ENCODE results near the gene SFMBT1. TPM values are rescaled to one million over a fixed set of nuclear protein-coding genes. Genes with fewer than 3 reads are reported as not detected.

SFMBT1 gene
- polyA plus RNA-seq, 3 donors, result 0.61 to 2.7 (median 0.91) TPM

DNA sequence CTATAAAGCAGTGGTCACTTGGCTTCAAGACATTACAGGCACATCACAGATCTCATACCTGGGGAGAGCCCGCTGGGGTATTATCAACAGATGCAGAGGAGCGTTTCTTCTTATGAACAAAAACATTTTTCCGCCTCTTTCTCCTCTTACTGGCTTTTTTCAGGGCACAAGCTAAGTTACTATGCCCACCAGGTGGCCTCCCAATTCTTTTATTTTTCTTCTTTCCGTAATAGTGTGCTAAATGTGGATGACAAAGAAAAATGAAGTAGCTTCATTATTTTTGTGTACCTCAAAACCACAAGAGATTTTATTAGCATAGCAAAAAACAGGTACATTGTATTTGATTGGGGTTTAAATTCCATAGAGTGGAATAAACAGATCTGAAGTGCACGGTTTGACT, 138.4 kb downstream of the SFMBT1 start:
- 100% methylated on average over 1 of the region's 5 CpGs for WGBS (ENCODE audit: insufficient coverage)
- intact Hi-C loops (cut with micrococcal nuclease), result no loop called here
- H2AFZ ChIP-seq (ENCODE audit: insufficient read depth, low read depth, low read length, poor library complexity, severe bottlenecking), result no peak overlapping the region
- DNase-seq, result no peak
- no peaks in the 10 kb centered on the region for H3K4me1 ChIP-seq (ENCODE audit: control insufficient read depth in 1 of 2, insufficient read depth in 2 of 2, low read length in 2 of 2)
- no peak overlapping the region for H3K27ac ChIP-seq (ENCODE audit: low read depth in 1 of 2, low read length in 2 of 2)
- peaks cover 2 to 44% of the 10 kb centered on the region in 2 donors for H3K36me3 ChIP-seq (replicated peaks in 1 of 2; ENCODE audit: control insufficient read depth in 1 of 2, insufficient read depth in 2 of 2, low read length in 2 of 2)
- peaks cover 26 to 31% of the 10 kb centered on the region in 2 donors for H3K36me3 Mint-ChIP-seq
- H3K79me2 ChIP-seq (ENCODE audit: insufficient read depth, low read length), result no peaks in the 10 kb centered on the region
- H3K4me2 ChIP-seq (replicated peaks; ENCODE audit: extremely low read depth, low read length, poor library complexity, severe bottlenecking), result no peak overlapping the region
- TF ChIP-seq CTCF (IDR thresholded peaks at IDR 0.05), result no peak
- H3K9me3 ChIP-seq (replicated peaks in 1 of 2; ENCODE audit: control insufficient read depth in 1 of 2, insufficient read depth in 1 of 2, low read length in 2 of 2), result no peaks in the 10 kb centered on the region
- H4K20me1 ChIP-seq (ENCODE audit: insufficient read depth, low read length), result no peaks in the 10 kb centered on the region
- no peak overlapping the region for H3K4me3 Mint-ChIP-seq
- H3K27me3 ChIP-seq (ENCODE audit: control insufficient read depth in 2 of 2, insufficient read depth in 2 of 2, low read length in 2 of 2), result no peaks in the 10 kb centered on the region
- H3K9ac ChIP-seq (ENCODE audit: insufficient read depth, low read length, poor library complexity, severe bottlenecking), result no peak overlapping the region
- no peak overlapping the region for H3K4me3 ChIP-seq (replicated peaks in 1 of 3; ENCODE audit: low read depth in 2 of 3, low read length in 3 of 3)
- H3K9me3 Mint-ChIP-seq, result no peaks in the 10 kb centered on the region
- H3K27me3 Mint-ChIP-seq (ENCODE audit: low read depth in 3 of 3), result peaks cover 0 to 2% (median 0%) of the 10 kb centered on the region in 3 donors
- H3K27ac Mint-ChIP-seq, result no peak overlapping the region
- H3K4me1 Mint-ChIP-seq, result no peaks in the 10 kb centered on the region

- no peaks in the 10 kb centered on the region for H3K4me1 ChIP-seq (ENCODE audit: control insufficient read depth in 1 of 2, insufficient read depth in 2 of 2, low read length in 2 of 2)
- H3K79me2 ChIP-seq (ENCODE audit: insufficient read depth, low read length), result no peaks in the 10 kb centered on the region
- no peaks in the 10 kb centered on the region for H3K27me3 ChIP-seq (ENCODE audit: control insufficient read depth in 2 of 2, insufficient read depth in 2 of 2, low read length in 2 of 2)
- Mint-ChIP-seq H3K27me3 (ENCODE audit: low read depth in 3 of 3) (peaks cover 0 to 2% (median 2%) of the 10 kb centered on the region in 3 donors), H3K9me3 (no peaks in the 10 kb centered on the region), H3K4me1 (no peaks in the 10 kb centered on the region), H3K27ac (no peak overlapping the region), H3K4me3 (no peak overlapping the region), H3K36me3 (peaks cover 17 to 19% of the 10 kb centered on the region in 2 donors)
- no peak overlapping the region for H3K4me2 ChIP-seq (replicated peaks; ENCODE audit: extremely low read depth, low read length, poor library complexity, severe bottlenecking)
- no peaks in the 10 kb centered on the region for H4K20me1 ChIP-seq (ENCODE audit: insufficient read depth, low read length)
- intact Hi-C loops (cut with micrococcal nuclease), result no loop called here
- no peak overlapping the region for H3K27ac ChIP-seq (ENCODE audit: low read depth in 1 of 2, low read length in 2 of 2)
- no peak for DNase-seq
- H3K9me3 ChIP-seq (replicated peaks in 1 of 2; ENCODE audit: control insufficient read depth in 1 of 2, insufficient read depth in 1 of 2, low read length in 2 of 2), result no peaks in the 10 kb centered on the region
- TF ChIP-seq CTCF (IDR thresholded peaks at IDR 0.05), result no peak
- no peak overlapping the region for H2AFZ ChIP-seq (ENCODE audit: insufficient read depth, low read depth, low read length, poor library complexity, severe bottlenecking)
- H3K36me3 ChIP-seq (replicated peaks in 1 of 2; ENCODE audit: control insufficient read depth in 1 of 2, insufficient read depth in 2 of 2, low read length in 2 of 2), result peaks cover 2 to 34% of the 10 kb centered on the region in 2 donors
- no CpG with 5 or more reads among the region's 1 CpG for WGBS (ENCODE audit: insufficient coverage)
- no peak overlapping the region for H3K9ac ChIP-seq (ENCODE audit: insufficient read depth, low read length, poor library complexity, severe bottlenecking)
- H3K4me3 ChIP-seq (replicated peaks in 1 of 3; ENCODE audit: low read depth in 2 of 3, low read length in 3 of 3), result no peak overlapping the region
These were observed 141.3 kb downstream of the SFMBT1 start for GRCh38 chr3:52904552-52904951.
